RWPE1 (cell line): Measurements from ENCODE around the gene SMARCB1.

Experiments
- CTCF ChIA-PET: fragments of 350-600 bp; sonication (Branson Sonifier 250); formaldehyde crosslinking; extraction: SDS; loops from one replicate; lab custom pipeline; 2021; lab: Yijun Ruan, JAX
- POLR2A ChIA-PET: fragments of 400-600 bp; formaldehyde crosslinking; extraction: SDS; loops from one replicate; lab custom pipeline; 2020; ENCODE audit warnings: antibody characterized with exemption; ENCODE audit not compliant: low non-redundant PET; lab: Yijun Ruan, JAX
- DNase-seq: peaks from one replicate; pipeline ENCODE4 v3.0.0; 2012; ENCODE audit warnings: low spot score
- H3K27ac ChIP-seq: fragments of 450-650 bp; 2 replicates; pipeline ENCODE4 v1.5.1; 2017
- TF ChIP-seq, protein P1 (sequence below): fragments of 450-650 bp; conservative IDR thresholded peaks from 2 replicates; pipeline ENCODE4 v1.5.1; 2017; ENCODE audit warnings: low read depth, mild to moderate bottlenecking

SMARCB1 gene

DNA sequence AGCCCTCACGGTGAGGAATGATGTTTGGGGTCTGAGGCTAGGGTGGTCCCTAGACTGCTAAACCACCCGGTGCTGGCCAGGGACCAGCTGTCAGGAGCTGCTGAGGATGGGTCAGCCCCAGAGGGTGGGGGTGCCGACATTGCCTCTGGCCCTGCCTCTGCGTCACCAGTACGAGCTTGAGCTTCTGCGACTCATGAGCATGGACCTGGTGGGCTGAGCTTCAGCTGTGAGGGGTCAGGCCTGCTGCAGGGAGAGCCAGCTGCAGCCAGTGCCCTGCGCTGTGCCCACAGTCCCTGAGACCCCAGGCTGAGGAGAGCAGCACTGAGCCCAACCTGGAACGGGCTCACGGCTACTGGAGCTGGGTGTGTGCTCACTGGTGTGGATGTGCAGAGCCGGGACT, 45.0 kb downstream of the SMARCB1 start:
- DNase-seq = no peak
- ChIA-PET CTCF (no interaction called here), POLR2A (no interaction called here)
- TF ChIP-seq, protein P1, sequence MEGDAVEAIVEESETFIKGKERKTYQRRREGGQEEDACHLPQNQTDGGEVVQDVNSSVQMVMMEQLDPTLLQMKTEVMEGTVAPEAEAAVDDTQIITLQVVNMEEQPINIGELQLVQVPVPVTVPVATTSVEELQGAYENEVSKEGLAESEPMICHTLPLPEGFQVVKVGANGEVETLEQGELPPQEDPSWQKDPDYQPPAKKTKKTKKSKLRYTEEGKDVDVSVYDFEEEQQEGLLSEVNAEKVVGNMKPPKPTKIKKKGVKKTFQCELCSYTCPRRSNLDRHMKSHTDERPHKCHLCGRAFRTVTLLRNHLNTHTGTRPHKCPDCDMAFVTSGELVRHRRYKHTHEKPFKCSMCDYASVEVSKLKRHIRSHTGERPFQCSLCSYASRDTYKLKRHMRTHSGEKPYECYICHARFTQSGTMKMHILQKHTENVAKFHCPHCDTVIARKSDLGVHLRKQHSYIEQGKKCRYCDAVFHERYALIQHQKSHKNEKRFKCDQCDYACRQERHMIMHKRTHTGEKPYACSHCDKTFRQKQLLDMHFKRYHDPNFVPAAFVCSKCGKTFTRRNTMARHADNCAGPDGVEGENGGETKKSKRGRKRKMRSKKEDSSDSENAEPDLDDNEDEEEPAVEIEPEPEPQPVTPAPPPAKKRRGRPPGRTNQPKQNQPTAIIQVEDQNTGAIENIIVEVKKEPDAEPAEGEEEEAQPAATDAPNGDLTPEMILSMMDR = no peak
- peak overlapping the region; percentile 28 for H3K27ac ChIP-seq

DNA sequence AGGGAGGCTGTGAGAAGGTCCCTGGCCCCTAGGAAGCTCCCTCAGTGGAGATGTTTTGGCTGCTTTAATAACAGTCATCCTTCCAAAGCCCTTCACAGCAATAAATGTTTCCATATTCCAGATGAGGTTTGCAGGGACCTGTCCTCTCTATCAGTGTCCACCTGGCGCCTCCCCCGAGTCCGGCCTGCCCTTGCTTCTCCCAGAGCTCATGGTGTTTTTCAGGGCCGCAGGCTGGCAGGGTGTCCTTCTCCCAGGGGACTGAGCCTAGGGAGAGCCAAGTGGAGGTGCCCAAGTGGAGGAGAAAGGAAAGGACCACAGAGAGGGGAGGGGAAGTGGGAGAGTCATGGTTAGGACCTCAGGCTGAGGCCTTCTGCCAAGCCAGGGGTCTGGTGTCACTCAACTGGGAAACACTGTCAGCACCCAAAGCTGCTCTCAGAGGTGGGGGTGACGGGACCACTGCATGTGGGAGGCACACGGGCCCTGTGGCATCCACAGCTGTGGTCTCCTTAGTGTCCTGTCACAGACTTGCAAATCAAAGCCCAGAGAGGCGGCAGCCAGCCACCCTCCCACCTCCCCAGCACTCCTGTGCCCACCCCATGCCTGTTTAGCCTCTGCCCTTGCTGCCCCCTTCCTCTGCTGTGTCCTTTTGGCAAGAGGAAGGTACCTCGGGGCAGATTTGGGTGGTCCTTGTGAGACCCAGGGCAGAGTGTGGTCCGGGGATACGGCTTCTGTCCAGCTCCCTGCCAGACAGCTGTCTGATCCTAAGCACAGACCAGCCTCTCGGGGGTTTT, 45.7 kb downstream of the SMARCB1 start:
- TF ChIP-seq, protein P1 = no peak
- H3K27ac ChIP-seq = peak overlapping the region; percentile 28
- ChIA-PET POLR2A (no interaction called here), CTCF (no interaction called here)
- DNase-seq = no peak

DNA sequence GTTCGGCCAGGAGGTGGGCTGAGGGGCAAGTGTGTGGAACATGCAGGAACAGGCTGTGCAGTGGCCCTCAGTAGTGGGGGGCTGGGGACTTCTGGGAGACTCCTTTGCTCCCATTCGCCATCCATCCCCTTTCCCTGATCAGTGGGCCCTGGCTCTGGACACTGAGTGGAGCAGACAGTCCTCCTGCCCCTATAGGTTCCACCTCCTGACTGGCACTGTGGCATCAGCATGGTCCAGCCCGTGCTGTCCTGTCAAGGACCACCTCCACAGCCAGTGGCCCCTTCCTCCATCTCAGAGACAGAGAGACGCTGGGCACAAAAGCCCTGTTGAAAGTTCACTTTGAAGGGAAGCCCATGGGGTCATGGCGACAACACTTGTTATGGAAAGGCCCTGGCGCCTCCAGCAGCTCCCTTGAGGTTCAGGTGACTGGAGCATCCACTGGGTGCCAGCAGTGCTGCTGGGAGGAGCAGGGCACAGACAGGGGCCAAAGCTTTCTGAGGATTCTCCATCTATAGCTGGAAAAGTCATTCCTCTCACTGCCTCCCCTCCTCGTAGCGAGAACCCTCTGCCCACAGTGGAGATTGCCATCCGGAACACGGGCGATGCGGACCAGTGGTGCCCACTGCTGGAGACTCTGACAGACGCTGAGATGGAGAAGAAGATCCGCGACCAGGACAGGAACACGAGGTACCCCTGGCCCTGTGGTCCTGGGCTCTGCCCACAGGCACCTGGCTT, 46.4 kb downstream of the SMARCB1 start:
- CTCF ChIA-PET = no interaction called here
- DNase-seq = no peak
- peak overlapping the region; percentile 66 for H3K27ac ChIP-seq
- POLR2A ChIA-PET = no interaction called here
- TF ChIP-seq, protein P1 = no peak

DNA sequence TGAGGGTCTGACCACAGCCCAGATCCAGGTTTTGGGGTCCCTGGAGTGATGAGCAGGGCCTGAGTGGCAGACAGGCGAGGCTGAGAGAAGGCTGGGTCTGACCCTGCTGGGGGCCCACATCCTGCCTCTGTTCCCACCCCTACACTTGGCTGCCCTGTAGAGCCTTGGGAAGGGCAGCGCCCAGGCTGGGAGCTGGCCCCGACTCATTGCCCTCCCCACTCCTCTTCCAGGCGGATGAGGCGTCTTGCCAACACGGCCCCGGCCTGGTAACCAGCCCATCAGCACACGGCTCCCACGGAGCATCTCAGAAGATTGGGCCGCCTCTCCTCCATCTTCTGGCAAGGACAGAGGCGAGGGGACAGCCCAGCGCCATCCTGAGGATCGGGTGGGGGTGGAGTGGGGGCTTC, 47.1 kb downstream of the SMARCB1 start:
- H3K27ac ChIP-seq = peak overlapping the region; percentile 66
- DNase-seq = no peak
- ChIA-PET CTCF (no interaction called here), POLR2A (no interaction called here)
- TF ChIP-seq, protein P1 = no peak

DNA sequence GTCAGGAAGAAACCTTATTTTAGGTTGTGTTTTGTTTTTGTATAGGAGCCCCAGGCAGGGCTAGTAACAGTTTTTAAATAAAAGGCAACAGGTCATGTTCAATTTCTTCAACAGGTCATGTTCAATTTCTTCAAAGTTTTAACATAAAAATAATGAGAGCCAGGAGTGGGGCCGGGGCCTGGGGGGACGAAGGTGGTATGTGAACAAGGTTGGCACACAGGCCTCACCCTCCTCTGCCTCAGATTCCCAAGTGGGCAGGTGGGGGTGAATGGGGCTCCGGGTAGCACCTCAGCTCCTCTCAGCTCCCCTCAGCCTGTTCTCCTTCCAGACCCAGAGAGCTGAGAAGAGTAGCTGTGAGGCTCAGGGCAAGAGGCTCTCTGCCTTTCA, 47.6 kb downstream of the SMARCB1 start:
- no peak for DNase-seq
- POLR2A ChIA-PET = no interaction called here
- H3K27ac ChIP-seq = peak overlapping the region; percentile 66
- CTCF ChIA-PET = interaction anchor here (0.6 to 0.7 kb wide), 2 partner anchors 688 to 711 kb away, joined by 3 read pairs; no protein-coding TSS in a partner anchor
- TF ChIP-seq, protein P1 = no peak

DNA sequence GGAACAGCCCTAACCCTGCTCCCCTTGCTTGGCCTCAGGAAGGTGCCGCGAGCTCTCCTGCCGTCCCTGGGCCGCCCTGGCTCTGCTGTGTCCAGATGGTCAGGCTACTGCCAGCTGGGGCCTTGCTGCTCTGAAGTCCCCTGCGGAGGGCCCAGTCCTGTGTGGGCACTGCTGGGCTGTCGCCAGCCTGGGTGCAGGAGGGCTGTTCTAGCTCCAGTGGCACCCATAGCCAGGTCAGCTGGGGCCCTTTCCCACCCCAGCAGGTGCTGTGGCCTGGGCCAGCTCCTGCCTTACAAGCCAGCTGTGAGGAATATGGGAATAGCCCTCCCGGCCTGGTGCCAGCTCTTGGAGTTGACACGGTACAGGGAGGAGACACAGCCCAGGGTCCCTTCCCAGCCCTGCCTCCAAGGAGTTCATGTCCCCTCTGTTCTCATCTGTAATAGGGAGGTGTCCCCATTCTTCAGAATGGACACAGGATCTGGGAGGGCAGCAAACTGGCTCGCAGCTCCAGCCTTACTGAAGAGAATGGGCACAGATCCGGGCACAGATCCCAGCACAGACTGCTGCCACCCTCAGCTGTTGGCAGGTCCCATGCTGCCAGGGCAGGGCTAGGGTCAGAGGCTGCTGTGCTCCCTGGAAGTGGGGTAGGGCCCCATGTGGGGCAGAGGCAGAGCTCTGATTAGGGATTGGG, 48.2 kb downstream of the SMARCB1 start:
- ChIA-PET POLR2A (no interaction called here), CTCF (interaction anchor here (0.6 to 0.7 kb wide), 2 partner anchors 689 to 710 kb away, joined by 3 read pairs; no protein-coding TSS in a partner anchor)
- TF ChIP-seq, protein P1 = no peak
- no peak for DNase-seq
- H3K27ac ChIP-seq = peak overlapping the region; percentile 66
